ENCODE measurements around the gene GRM7. TPM values are rescaled to one million over a fixed set of nuclear protein-coding genes. Genes with fewer than 3 reads are reported as not detected.

Gene GRM7
- total RNA-seq, 2 donors from 2014 or later: 0.33 to 1.3 TPM

DNA sequence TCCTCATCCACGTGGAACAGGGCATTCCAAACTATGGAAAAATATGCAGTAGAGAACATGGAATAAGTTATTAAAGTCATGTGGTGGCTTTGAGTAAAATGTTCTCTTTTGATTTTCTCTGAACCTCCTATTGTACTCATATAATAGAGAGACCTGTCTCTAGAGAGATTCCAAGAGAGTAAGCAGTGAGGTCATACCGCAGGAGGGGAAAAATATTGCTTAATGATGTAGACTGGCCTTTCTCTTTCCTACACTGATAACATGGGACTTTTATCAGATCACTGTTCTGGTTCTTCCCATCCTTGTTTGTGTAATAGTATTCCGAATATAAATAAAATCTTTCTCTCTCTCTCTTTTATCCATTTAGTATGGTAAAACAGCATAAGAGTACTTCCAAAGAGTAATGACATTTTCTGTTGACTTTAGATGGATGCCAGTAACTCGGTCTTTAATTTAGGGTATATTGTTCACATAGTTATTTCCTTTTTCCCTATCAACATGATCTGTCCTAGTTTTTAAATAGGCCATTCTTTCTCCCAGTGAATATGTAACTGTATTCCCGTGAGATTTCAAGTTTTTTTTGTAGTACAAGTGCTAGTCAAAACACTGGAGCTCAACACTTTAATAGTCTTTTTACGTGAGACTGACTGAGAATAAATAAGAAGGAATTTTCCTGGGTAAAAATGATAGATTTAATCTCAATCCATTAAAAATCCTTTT, 826.7 kb downstream of the GRM7 start:
- no peak for DNase-seq
- no peak for ATAC-seq
- 69% methylated on average over 6 of the region's 6 CpGs for WGBS, 2 donors
- Histone ChIP-seq H3K36me3 (replicated peaks in 1 of 2; ENCODE audit: insufficient read depth in 1 of 2, low read depth in 2 of 2) (no peaks in the 10 kb centered on the region), H3K4me3 (no peak overlapping the region), H3K27ac (no peak overlapping the region), H3K27me3 (no peaks in the 10 kb centered on the region), H3K9me3 (no peaks in the 10 kb centered on the region), H3K4me1 (no peaks in the 10 kb centered on the region)
- no peak for TF ChIP-seq POLR2A (IDR thresholded peaks at IDR 0.05)
- no peak for TF ChIP-seq CTCF (IDR thresholded peaks at IDR 0.05)
- intact Hi-C loops (cut with DNase I): no loop called here

GRCh38 chr3:7692866-7693265, 832.0 kb downstream of the GRM7 start:
- no peak for DNase-seq
- H3K27me3 ChIP-seq: no peaks in the 10 kb centered on the region
- TF ChIP-seq POLR2A (IDR thresholded peaks at IDR 0.05): no peak
- TF ChIP-seq CTCF (IDR thresholded peaks at IDR 0.05): no peak
- intact Hi-C loops (cut with DNase I): no loop called here
- 52 to 57% methylated on average over 3 of the region's 3 CpGs for WGBS, 2 donors
- no peak overlapping the region for H3K27ac ChIP-seq
- H3K4me1 ChIP-seq: no peaks in the 10 kb centered on the region
- no peaks in the 10 kb centered on the region for H3K36me3 ChIP-seq (replicated peaks in 1 of 2; ENCODE audit: insufficient read depth in 1 of 2, low read depth in 2 of 2)
- no peaks in the 10 kb centered on the region for H3K9me3 ChIP-seq
- no peak overlapping the region for H3K4me3 ChIP-seq
- no peak for ATAC-seq

DNA sequence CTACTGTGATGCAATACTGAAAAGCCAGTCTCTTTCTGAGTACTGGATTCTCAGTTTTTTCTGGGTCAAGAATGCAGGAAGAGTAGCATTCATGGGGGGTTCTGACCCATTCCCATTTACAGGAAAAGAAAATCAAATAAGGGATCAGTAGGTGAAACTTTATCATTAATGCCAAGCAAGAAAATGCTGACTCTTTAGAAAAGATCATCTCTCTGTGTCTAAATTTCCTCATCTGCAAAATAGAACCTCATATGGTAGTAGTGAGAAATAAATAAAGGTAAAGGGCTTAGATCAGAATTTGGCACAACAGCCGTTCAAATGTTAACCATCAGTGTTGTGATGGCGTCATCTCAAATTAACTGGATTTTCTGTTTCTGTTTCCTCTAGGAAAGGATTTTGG, 833.1 kb downstream of the GRM7 start:
- TF ChIP-seq CTCF (IDR thresholded peaks at IDR 0.05): no peak
- no peak for TF ChIP-seq POLR2A (IDR thresholded peaks at IDR 0.05)
- WGBS, 2 donors: 74 to 89% methylated on average over 2 of the region's 2 CpGs
- Histone ChIP-seq H3K27ac (no peak overlapping the region), H3K4me3 (no peak overlapping the region), H3K36me3 (replicated peaks in 1 of 2; ENCODE audit: insufficient read depth in 1 of 2, low read depth in 2 of 2) (no peaks in the 10 kb centered on the region), H3K27me3 (no peaks in the 10 kb centered on the region), H3K4me1 (no peaks in the 10 kb centered on the region), H3K9me3 (no peaks in the 10 kb centered on the region)
- DNase-seq: no peak
- no peak for ATAC-seq
- intact Hi-C loops (cut with DNase I): no loop called here

GRCh38 chr3:7695049-7695448, 834.1 kb downstream of the GRM7 start:
- intact Hi-C loops (cut with DNase I): no loop called here
- DNase-seq (no peak), ATAC-seq (no peak)
- H3K9me3 ChIP-seq: no peaks in the 10 kb centered on the region
- WGBS, 2 donors: 48 to 59% methylated on average over 1 of the region's 1 CpG
- no peak overlapping the region for H3K4me3 ChIP-seq
- no peaks in the 10 kb centered on the region for H3K36me3 ChIP-seq (replicated peaks in 1 of 2; ENCODE audit: insufficient read depth in 1 of 2, low read depth in 2 of 2)
- H3K27me3 ChIP-seq: no peaks in the 10 kb centered on the region
- H3K27ac ChIP-seq: no peak overlapping the region
- H3K4me1 ChIP-seq: no peaks in the 10 kb centered on the region
- TF ChIP-seq POLR2A (IDR thresholded peaks at IDR 0.05) (no peak), CTCF (IDR thresholded peaks at IDR 0.05) (no peak)

DNA sequence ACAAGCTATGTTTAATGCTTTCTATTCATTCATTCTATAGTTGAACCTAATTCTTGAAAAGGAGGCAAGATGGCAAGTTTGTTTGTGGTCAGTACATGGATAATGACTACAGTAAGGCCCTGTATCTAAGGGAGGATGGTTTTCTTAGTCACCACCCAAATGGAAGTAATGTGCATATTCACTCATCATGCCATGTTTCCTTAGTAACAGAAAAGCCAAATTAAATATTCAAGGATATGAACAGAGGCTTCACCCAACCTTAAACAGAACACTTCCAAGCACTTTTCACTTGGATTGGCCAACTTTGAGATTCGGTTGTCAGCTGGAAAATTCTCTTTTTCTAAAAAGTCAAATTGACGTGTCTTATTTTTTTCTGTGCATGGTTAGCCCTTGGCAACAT, 835.4 kb downstream of the GRM7 start:
- 62 to 68% methylated on average over 2 of the region's 2 CpGs for WGBS, 2 donors
- H3K36me3 ChIP-seq (replicated peaks in 1 of 2; ENCODE audit: insufficient read depth in 1 of 2, low read depth in 2 of 2): no peaks in the 10 kb centered on the region
- H3K4me1 ChIP-seq: no peaks in the 10 kb centered on the region
- H3K27ac ChIP-seq: no peak overlapping the region
- TF ChIP-seq POLR2A (IDR thresholded peaks at IDR 0.05) (no peak), CTCF (IDR thresholded peaks at IDR 0.05) (no peak)
- ATAC-seq: no peak
- no peak overlapping the region for H3K4me3 ChIP-seq
- intact Hi-C loops (cut with DNase I): no loop called here
- no peaks in the 10 kb centered on the region for H3K9me3 ChIP-seq
- no peaks in the 10 kb centered on the region for H3K27me3 ChIP-seq
- DNase-seq: no peak

Data from body of pancreas (tissue), 4 donors.